Ishikawa (cell line): ENCODE measurements around the gene MIOS.

ENCODE experiments used
- CEBPB ChIP-seq: IDR thresholded peaks from 2 replicates; pipeline ENCODE4 v1.6.1; 2012
- CREB1 ChIP-seq: IDR thresholded peaks from 2 replicates; pipeline ENCODE4 v1.6.1; 2012; ENCODE audit warnings: low read depth
- EGR1 ChIP-seq: IDR thresholded peaks from 2 replicates; pipeline ENCODE4 v1.6.1; 2012
- EP300 ChIP-seq: IDR thresholded peaks from 2 replicates; pipeline ENCODE4 v1.6.1; 2012; ENCODE audit warnings: borderline replicate concordance
- FOXM1 ChIP-seq: IDR thresholded peaks from 2 replicates; pipeline ENCODE4 v1.6.1; 2012; ENCODE audit warnings: low read depth, borderline replicate concordance
- MAX ChIP-seq: IDR thresholded peaks from 2 replicates; pipeline ENCODE4 v1.6.1; 2012
- NFIC ChIP-seq: IDR thresholded peaks from 2 replicates; pipeline ENCODE4 v1.6.1; 2012
- RAD21 ChIP-seq: IDR thresholded peaks from 2 replicates; pipeline ENCODE4 v1.6.1; 2012; ENCODE audit warnings: low read depth
- REST ChIP-seq: IDR thresholded peaks from 2 replicates; pipeline ENCODE4 v1.6.1; 2012; ENCODE audit warnings: low read depth, mild to moderate bottlenecking
- TAF1 ChIP-seq: IDR thresholded peaks from 2 replicates; pipeline ENCODE4 v1.6.1; 2012; ENCODE audit warnings: low read depth, mild to moderate bottlenecking
- TCF12 ChIP-seq: IDR thresholded peaks from 2 replicates; pipeline ENCODE4 v1.6.1; 2012; ENCODE audit warnings: low read depth
- TEAD4 ChIP-seq: IDR thresholded peaks from 2 replicates; pipeline ENCODE4 v1.6.1; 2012
- YY1 ChIP-seq: IDR thresholded peaks from 2 replicates; pipeline ENCODE4 v1.6.1; 2012; ENCODE audit warnings: low read depth
- ZBTB7A ChIP-seq: IDR thresholded peaks from 2 replicates; pipeline ENCODE4 v1.6.1; 2012; ENCODE audit warnings: low read depth
- TF ChIP-seq, protein P1 (sequence below): IDR thresholded peaks from 2 replicates; pipeline ENCODE4 v1.6.1; 2012

The MIOS gene

GRCh38 chr7:7630626-7631329, 64.1 kb downstream of the MIOS start:
- TF ChIP-seq CEBPB (no peak), EP300 (no peak), REST (no peak), TEAD4 (no peak), RAD21 (no peak), FOXM1 (no peak), EGR1 (no peak)
- TF ChIP-seq, protein P1, sequence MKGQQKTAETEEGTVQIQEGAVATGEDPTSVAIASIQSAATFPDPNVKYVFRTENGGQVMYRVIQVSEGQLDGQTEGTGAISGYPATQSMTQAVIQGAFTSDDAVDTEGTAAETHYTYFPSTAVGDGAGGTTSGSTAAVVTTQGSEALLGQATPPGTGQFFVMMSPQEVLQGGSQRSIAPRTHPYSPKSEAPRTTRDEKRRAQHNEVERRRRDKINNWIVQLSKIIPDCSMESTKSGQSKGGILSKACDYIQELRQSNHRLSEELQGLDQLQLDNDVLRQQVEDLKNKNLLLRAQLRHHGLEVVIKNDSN = no peak

DNA sequence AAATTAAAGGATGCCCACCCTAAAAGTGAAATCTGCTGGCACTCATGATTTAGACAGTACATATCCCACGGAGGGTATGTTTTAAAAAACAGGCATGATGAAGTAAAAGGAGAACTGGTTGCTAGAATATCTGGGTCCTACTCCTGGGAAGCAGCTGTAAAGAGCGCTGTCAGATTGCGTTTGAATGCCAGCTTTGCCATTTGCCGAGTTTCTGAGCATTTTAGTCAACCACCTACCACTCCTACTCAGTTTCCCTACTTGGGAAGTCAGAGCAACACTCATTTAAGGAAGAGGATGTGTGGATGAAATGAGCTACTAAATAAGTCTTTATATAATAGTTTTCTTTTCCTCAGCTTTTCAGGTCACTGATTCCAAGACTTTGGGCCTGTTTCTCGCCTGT, 72.7 kb downstream of the MIOS start:
- no peak for TF ChIP-seq CEBPB
- no peak for TF ChIP-seq EGR1
- TF ChIP-seq REST = no peak
- TF ChIP-seq ZBTB7A = no peak
- no peak for TF ChIP-seq YY1
- TF ChIP-seq TAF1 = no peak

DNA sequence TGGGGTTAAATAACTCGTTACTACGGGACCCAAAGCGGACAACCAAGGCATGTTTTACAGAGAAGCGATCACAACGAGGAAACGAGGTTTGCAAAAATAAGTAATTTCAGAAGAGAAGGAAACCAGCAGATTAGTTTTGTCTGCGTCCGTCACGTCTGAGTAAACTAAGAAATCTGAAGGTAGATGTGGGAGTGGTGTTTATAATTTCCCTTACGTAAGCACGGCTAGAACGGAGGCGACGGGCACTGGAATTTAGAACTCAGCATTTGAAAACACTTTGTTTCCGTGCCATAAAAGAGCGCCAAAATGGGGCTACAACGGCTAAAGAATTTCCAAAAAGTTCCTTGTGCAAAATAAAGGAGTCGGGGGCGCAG, 73.2 kb downstream of the MIOS start:
- TF ChIP-seq CREB1 = no peak

DNA sequence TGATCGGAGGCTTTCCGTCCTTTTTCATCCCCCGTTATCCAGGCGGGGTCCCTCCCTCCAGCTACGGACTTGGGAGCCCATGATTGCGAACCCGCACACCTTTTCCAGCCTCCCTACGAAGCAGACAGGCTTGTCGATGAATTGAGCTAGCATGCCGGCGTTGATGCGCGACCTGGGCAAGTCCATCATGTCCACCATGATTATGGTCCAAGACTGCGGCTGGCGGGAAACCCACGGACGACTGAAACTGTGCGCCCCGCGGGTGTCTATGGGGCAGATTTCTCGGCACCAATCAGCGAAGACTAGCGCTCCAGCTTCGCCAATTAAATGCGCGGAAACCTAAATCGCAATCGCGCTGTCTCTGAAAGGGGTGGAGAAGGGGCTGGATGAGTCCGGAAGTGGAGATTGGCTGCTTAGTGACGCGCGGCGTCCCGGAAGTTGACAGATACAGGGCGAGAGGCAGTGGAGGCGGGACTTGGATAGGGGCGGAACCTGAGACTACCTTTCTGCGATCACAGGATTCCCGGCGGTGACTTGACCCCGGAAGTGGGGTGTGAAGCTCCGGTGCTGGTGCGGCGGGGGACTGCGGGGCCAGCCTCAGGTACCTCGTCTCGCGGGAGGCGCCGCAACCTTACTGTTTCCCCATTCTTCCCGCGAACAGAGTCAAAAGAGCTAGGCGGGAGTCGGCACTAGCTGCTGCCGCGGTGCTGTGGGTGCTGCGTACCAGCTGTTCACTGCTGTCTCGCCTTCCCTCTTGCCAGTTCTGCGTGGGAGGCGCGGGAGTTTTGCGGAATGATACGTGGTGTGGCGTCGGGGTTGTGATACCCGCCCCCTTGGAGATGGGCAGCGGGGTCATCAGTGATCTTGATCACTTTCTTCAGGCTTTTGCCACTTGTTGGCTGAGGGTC, 73.8 kb downstream of the MIOS start, which contains the start of gene UMAD1:
UMAD1 (plus strand) TSS at position 532 of the 908 bp plus-strand sequence. CDS start 32,620 bp downstream, outside the sequence.
- TF ChIP-seq FOXM1 = no peak; the same call in 1 of the 2 replicates
- no peak for TF ChIP-seq RAD21
- peak; percentile 56; the same call in 1 of the 2 replicates for TF ChIP-seq MAX
- peak; percentile 68 for TF ChIP-seq CREB1
- peak; percentile 28; the same call in 1 of the 2 replicates for TF ChIP-seq TEAD4
- peak; percentile 88 for TF ChIP-seq YY1
- peak; percentile 95 for TF ChIP-seq EGR1
- peak; percentile 9; the same call in 1 of the 2 replicates for TF ChIP-seq TCF12
- no peak for TF ChIP-seq NFIC

GRCh38 chr7:7641129-7641663, 74.5 kb downstream of the MIOS start:
- TF ChIP-seq YY1 = no peak
- TF ChIP-seq, protein P1 = no peak
- no peak for TF ChIP-seq REST
- TF ChIP-seq CREB1 = no peak
- TF ChIP-seq MAX = no peak
- TF ChIP-seq TEAD4 = no peak
